GM18505 (cell line): Measurements from ENCODE around the gene SART3.
A peak's percentile ranks its signal among the peaks of the same experiment; 100 is the strongest.

Experiments used
- ATAC-seq: cut with Tn5 transposase; IDR thresholded peaks from one replicate; pipeline ENCODE4 v1.9.1; 2021; ENCODE audit not compliant: unreplicated experiment
- POLR2A ChIP-seq: IDR thresholded peaks from 4 replicates; pipeline ENCODE4 v1.6.1; 2011; ENCODE audit warnings: borderline replicate concordance; ENCODE audit not compliant: insufficient read depth, insufficient read length; ENCODE audit errors: extremely low read depth

The SART3 gene, protein sequence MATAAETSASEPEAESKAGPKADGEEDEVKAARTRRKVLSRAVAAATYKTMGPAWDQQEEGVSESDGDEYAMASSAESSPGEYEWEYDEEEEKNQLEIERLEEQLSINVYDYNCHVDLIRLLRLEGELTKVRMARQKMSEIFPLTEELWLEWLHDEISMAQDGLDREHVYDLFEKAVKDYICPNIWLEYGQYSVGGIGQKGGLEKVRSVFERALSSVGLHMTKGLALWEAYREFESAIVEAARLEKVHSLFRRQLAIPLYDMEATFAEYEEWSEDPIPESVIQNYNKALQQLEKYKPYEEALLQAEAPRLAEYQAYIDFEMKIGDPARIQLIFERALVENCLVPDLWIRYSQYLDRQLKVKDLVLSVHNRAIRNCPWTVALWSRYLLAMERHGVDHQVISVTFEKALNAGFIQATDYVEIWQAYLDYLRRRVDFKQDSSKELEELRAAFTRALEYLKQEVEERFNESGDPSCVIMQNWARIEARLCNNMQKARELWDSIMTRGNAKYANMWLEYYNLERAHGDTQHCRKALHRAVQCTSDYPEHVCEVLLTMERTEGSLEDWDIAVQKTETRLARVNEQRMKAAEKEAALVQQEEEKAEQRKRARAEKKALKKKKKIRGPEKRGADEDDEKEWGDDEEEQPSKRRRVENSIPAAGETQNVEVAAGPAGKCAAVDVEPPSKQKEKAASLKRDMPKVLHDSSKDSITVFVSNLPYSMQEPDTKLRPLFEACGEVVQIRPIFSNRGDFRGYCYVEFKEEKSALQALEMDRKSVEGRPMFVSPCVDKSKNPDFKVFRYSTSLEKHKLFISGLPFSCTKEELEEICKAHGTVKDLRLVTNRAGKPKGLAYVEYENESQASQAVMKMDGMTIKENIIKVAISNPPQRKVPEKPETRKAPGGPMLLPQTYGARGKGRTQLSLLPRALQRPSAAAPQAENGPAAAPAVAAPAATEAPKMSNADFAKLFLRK

GRCh38 chr12:108560752-108561719 lies at the start of gene SART3:
SART3 (minus strand) TSS chr12:108561173; CDS start chr12:108561154, 19 bp downstream.
- peak; percentile 85 for TF ChIP-seq POLR2A
- peak; percentile 36 for ATAC-seq

- no peak for ATAC-seq
- no peak for TF ChIP-seq POLR2A
Measured at GRCh38 chr12:108610336-108610815, 49.4 kb upstream of the SART3 start.

DNA sequence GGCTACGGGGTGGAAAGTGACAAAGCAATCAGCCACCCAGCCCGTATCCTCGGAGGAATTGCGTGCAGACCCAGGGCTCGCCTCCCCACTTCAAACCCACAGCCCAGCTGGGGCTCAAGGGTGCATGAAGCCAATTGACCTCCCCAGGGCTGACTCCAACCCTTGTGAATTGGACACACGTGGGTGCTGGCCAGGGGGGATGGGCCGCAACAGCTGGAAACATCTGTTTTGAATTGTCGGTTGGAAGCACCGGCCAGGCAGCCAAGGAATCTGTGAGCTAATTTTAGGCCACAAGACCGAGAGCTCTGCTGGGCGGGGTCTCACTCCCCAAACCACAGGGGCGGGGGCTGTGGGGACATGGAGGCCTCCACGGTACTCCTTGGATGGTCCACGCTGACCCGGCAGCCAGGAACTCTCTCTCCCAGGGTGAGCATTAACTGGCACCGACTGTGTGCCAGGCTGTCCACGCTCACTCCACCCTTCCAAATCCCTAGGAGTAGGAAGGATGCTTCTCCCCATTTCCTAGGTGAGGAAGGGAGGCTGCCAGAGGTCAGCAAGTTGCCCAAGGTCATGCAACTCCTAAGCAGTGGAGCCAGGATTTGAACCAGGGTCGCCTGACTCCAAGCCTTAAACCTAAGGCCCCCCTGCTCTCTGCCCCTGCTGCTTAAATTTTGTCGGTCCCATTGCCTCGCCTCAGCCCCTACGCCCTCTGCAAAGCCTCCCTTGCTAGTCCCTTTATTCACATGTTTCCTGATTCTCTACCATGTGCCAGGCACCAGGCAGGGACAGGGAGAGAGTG lies 48.8 kb upstream of the SART3 start:
- no peak for ATAC-seq
- TF ChIP-seq POLR2A: no peak

DNA sequence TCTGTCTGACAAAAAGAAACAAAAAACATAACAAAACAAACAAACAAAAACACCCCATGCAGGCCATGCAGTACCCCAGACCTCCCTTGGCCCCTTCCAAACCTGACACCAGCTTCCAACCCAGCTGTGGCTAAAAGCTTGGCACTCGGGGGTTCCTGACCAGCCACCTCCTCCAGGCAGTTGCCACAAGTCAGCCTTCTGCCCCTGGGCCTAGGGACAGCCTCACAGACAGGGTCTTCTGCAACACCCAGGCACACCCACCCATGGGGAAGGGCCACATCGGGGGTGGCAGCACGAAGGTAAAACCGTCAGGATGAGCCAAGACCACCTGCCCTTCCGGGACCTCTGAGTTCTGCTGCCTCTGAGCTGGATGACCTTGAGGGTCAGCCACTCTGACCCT lies 47.6 kb upstream of the SART3 start:
- TF ChIP-seq POLR2A: no peak
- ATAC-seq: no peak

DNA sequence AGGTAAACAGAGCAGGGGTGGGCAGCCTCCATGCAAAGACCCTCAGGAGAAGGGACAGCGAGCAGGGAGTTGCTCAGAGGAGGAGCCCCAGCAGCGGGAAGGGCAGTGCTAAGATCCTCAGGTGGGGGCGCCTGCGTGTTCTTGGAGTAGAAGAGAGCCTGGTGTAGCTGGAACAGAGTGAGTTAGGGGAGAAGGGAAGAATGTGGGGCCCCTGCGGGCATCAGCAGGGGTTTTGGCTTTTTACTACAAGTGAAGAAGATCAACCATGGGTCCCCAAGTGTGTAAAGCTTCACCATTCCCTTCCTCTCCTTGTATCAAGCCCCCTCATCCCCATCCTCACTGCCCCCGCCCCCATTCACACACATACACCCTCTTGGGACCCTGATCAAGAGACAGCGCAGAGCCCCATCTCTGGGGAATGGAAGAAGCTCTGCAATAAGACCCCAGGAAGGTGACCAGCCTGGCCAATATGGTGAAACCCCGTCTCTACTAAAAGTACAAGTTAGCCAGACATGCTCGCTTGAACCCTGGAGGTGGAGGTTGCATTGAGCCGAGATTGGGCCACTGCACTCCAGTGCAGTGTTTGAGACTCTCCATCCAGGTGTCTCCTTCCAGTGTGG lies 47.1 kb upstream of the SART3 start:
- no peak for ATAC-seq
- no peak for TF ChIP-seq POLR2A

- TF ChIP-seq POLR2A: no peak
- no peak for ATAC-seq
Measured at GRCh38 chr12:108606492-108606891, 45.5 kb upstream of the SART3 start.

DNA sequence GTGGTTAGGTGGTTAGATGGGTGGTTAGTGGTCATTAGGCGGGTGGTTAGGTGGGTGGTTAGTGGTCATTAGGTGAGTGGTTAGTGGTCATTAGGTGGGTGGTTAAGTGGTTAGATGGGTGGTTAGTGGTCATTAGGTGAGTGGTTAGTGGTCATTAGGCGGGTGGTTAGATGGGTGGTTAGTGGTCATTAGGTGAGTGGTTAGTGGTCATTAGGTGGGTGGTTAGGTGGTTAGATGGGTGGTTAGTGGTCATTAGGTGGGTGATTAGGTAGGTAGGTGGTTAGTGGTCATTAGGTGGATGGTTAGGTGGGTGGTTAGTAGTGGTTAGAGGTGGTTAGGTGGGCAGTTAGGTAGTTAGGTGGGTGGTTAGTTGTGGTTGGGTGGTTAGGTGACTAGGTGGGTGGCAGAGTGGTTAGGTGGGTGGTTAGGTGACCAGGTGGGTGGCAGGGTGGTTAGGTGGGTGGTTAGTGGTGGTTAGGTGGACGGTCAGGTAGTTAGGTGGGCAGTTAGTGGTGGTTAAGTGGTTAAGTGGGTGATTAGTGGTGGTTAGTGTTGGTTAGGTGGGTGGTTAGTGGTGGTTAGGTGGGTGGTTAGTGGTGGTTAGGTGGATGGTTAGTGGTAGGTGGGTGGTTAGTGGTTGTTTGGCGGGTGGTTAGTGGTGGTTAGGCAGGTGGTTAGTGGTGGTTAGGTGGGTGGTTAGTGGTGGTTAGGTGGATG lies 44.9 kb upstream of the SART3 start:
- no peak for TF ChIP-seq POLR2A

GRCh38 chr12:108605000-108605689 lies 44.2 kb upstream of the SART3 start:
- ATAC-seq: no peak

More for the DNA sequence above, 44.9 kb upstream of the SART3 start:
- ATAC-seq: no peak

DNA sequence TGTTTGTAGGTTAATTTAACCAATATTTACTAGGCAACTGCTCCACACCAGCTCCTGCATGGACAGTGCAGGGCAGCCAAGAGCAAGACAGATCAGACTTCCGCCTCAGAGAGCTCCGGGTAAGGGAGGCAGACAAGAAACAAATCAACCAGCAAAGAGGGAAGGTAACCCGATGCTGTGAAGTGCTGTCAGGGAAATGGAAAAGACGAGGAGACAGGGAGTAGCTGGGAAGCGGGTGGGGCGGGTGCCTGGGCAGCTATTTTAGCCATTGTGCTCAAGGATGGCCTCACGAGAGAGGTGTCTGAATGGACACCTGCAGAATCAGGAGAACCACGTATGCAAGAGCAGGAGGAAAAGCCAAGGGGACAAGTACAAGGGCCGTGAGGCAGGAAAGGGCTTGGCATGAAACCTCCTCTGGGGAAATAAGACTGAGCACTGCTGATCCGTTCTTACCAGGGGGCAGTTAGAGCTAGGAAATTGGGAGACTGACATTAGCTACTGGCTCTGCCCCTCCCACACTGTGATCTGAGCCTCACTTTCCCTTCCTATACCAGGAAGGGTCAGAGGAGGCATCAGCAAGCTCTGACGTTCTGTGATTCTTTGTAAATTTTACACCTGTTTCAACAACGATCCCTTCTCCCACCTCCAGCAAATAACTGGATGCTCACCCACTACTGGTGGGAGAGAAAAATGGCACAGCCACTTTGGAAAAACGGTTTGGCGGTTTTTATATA lies 43.4 kb upstream of the SART3 start:
- TF ChIP-seq POLR2A: no peak
- no peak for ATAC-seq

More at GRCh38 chr12:108605000-108605689, 44.2 kb upstream of the SART3 start:
- no peak for TF ChIP-seq POLR2A

DNA sequence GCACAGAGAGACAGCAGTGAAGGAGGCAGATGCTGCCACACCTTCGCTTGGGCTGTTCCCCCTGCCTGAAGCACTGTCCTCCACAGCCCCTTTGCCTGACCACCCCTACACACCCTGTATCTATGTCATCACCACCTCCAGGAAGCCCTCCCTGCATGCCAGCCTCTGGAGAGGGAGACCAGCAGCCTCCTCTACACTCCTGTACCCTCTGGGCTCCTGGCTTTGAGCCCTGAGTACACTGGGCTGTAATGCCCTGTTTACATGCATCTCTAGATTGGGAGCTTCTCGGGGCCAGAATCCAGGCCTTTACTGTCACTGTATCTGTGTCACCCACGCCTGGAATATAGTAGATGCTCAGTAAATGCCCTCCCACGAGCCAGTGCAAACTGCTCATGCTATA lies 42.8 kb upstream of the SART3 start:
- no peak for ATAC-seq
- TF ChIP-seq POLR2A: no peak
